H1 (cell line): Measurements from ENCODE around the gene SCARB1. TPM values are rescaled to one million over a fixed set of nuclear protein-coding genes. Genes with fewer than 3 reads are reported as not detected.

Experiments
- YY1 ChIP-seq: IDR thresholded peaks from 2 replicates; pipeline ENCODE4 v1.6.1; 2011; ENCODE audit warnings: low read depth, mild to moderate bottlenecking, low read length
- polyA plus RNA-seq, 7 experiments: library from polyadenylated mRNA; depleted of rRNA in 3 of 7; stranded (reverse) in 5 of 7; unstranded in 2 of 7; fragments of >200 nt in 5 of 7; fragments of 200-250 nt in 2 of 7; gene quantifications; 1 replicate in 5 of 7; 2 replicates in 1 of 7; 4 replicates in 1 of 7; pipeline versions ENCODE4 v1.2.1 to v1.2.3, GENCODE V29; 2011 to 2013; ENCODE audit warnings: missing spikeins in 2 of 7, mixed read lengths in 2 of 7
- total RNA-seq: library from RNA; stranded (reverse); fragmentation: NEBNext Ultra II Directional; extraction: Animal tissue kit (Norgen Biotek cat#: 25700); gene quantifications from 2 replicates; pipeline ENCODE4 v1.2.1, GENCODE V29; 2021
- TF ChIP-seq, protein P1 (sequence below): fragments of 300-600 bp; sonication (generic); IDR thresholded peaks from 2 replicates; pipeline ENCODE4 v1.7.1; 2012; ENCODE audit warnings: low read length, moderate library complexity, mild to moderate bottlenecking, inconsistent platforms; ENCODE audit not compliant: insufficient replicate concordance

Gene SCARB1
- total and polyA plus RNA-seq, 2 of the 8 experiments (the other 6 are each of a cell fraction or from before 2014, with no cell fraction given), result 45.3 to 57.1 TPM

DNA sequence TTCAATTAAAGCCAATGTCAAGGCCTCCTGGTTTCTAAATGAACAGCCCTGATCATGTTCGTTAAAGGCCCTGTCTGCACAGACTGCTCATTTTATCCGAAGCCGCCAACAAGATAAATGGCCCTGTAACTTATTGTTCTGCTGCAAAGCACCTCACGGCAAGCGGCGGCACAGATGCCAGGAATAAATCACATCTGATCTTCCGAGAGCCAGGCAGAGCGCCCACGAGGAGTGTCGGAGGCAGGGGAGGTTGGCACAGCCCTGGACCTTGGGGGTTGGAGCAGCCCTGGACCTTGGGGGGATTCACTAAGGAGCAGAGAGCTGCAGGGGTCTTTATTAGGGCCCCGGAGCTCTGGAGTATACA is 110.5 kb downstream of the SCARB1 start (continued):
- TF ChIP-seq, protein P1, sequence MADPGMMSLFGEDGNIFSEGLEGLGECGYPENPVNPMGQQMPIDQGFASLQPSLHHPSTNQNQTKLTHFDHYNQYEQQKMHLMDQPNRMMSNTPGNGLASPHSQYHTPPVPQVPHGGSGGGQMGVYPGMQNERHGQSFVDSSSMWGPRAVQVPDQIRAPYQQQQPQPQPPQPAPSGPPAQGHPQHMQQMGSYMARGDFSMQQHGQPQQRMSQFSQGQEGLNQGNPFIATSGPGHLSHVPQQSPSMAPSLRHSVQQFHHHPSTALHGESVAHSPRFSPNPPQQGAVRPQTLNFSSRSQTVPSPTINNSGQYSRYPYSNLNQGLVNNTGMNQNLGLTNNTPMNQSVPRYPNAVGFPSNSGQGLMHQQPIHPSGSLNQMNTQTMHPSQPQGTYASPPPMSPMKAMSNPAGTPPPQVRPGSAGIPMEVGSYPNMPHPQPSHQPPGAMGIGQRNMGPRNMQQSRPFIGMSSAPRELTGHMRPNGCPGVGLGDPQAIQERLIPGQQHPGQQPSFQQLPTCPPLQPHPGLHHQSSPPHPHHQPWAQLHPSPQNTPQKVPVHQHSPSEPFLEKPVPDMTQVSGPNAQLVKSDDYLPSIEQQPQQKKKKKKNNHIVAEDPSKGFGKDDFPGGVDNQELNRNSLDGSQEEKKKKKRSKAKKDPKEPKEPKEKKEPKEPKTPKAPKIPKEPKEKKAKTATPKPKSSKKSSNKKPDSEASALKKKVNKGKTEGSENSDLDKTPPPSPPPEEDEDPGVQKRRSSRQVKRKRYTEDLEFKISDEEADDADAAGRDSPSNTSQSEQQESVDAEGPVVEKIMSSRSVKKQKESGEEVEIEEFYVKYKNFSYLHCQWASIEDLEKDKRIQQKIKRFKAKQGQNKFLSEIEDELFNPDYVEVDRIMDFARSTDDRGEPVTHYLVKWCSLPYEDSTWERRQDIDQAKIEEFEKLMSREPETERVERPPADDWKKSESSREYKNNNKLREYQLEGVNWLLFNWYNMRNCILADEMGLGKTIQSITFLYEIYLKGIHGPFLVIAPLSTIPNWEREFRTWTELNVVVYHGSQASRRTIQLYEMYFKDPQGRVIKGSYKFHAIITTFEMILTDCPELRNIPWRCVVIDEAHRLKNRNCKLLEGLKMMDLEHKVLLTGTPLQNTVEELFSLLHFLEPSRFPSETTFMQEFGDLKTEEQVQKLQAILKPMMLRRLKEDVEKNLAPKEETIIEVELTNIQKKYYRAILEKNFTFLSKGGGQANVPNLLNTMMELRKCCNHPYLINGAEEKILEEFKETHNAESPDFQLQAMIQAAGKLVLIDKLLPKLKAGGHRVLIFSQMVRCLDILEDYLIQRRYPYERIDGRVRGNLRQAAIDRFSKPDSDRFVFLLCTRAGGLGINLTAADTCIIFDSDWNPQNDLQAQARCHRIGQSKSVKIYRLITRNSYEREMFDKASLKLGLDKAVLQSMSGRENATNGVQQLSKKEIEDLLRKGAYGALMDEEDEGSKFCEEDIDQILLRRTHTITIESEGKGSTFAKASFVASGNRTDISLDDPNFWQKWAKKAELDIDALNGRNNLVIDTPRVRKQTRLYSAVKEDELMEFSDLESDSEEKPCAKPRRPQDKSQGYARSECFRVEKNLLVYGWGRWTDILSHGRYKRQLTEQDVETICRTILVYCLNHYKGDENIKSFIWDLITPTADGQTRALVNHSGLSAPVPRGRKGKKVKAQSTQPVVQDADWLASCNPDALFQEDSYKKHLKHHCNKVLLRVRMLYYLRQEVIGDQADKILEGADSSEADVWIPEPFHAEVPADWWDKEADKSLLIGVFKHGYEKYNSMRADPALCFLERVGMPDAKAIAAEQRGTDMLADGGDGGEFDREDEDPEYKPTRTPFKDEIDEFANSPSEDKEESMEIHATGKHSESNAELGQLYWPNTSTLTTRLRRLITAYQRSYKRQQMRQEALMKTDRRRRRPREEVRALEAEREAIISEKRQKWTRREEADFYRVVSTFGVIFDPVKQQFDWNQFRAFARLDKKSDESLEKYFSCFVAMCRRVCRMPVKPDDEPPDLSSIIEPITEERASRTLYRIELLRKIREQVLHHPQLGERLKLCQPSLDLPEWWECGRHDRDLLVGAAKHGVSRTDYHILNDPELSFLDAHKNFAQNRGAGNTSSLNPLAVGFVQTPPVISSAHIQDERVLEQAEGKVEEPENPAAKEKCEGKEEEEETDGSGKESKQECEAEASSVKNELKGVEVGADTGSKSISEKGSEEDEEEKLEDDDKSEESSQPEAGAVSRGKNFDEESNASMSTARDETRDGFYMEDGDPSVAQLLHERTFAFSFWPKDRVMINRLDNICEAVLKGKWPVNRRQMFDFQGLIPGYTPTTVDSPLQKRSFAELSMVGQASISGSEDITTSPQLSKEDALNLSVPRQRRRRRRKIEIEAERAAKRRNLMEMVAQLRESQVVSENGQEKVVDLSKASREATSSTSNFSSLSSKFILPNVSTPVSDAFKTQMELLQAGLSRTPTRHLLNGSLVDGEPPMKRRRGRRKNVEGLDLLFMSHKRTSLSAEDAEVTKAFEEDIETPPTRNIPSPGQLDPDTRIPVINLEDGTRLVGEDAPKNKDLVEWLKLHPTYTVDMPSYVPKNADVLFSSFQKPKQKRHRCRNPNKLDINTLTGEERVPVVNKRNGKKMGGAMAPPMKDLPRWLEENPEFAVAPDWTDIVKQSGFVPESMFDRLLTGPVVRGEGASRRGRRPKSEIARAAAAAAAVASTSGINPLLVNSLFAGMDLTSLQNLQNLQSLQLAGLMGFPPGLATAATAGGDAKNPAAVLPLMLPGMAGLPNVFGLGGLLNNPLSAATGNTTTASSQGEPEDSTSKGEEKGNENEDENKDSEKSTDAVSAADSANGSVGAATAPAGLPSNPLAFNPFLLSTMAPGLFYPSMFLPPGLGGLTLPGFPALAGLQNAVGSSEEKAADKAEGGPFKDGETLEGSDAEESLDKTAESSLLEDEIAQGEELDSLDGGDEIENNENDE, result no peak
- no peak for TF ChIP-seq YY1
